DND-41 (cell line): ENCODE results near the gene NXPH1.

Experiments used
- CTCF ChIP-seq: IDR thresholded peaks from 2 replicates; pipeline ENCODE4 v1.5.1; 2012; ENCODE audit warnings: borderline replicate concordance, low read length, moderate library complexity, mild to moderate bottlenecking; ENCODE audit not compliant: poor library complexity, severe bottlenecking; ENCODE audit errors: extremely low read depth
- EZH2 ChIP-seq: IDR thresholded peaks from 3 replicates; pipeline ENCODE4 v1.6.1; 2012; ENCODE audit warnings: borderline replicate concordance, low read depth, mild to moderate bottlenecking, moderate library complexity, low read length, inconsistent platforms; ENCODE audit not compliant: severe bottlenecking

- TF ChIP-seq CTCF (no peak), EZH2 (no peak)
These were observed 329.4 kb downstream of the NXPH1 start for GRCh38 chr7:8762803-8763202.
